GM21367 (cell line): Measurements from ENCODE around the gene DTX1.

Experiments used
- ATAC-seq: cut with Tn5 transposase; IDR thresholded peaks from one replicate; pipeline ENCODE4 v1.9.1; 2021; ENCODE audit not compliant: unreplicated experiment

DTX1 gene

GRCh38 chr12:113056631-113057488 is at the start of gene DTX1:
Gene DTX1, plus strand, starts transcription at chr12:113056730. Its CDS starts 1,463 bp downstream, at chr12:113058193.
- no peak for ATAC-seq

GRCh38 chr12:113007166-113007565 is 49.4 kb upstream of the DTX1 start:
- no peak for ATAC-seq

DNA sequence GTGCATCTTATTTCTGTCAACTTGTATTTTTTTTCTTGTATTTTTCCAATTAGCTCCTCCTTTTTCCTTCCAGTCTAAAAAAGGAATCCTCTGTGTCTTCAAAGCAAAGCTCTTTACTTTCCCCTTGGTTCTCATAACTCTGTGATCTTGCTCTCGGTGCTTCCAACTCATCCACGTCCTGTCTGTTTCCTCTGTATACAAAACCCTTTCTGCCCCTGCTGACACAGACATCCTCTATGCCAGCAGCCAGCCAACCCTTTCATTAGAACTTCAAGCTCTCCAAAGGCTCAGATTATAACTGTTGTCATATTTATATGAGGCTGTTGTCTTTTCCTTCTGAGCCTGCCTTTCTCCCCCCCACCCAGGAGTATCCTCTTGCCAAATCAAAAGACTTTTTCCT is 45.8 kb upstream of the DTX1 start:
- ATAC-seq = no peak

- no peak for ATAC-seq
Observed at GRCh38 chr12:113014565-113014964, 42.0 kb upstream of the DTX1 start.

DNA sequence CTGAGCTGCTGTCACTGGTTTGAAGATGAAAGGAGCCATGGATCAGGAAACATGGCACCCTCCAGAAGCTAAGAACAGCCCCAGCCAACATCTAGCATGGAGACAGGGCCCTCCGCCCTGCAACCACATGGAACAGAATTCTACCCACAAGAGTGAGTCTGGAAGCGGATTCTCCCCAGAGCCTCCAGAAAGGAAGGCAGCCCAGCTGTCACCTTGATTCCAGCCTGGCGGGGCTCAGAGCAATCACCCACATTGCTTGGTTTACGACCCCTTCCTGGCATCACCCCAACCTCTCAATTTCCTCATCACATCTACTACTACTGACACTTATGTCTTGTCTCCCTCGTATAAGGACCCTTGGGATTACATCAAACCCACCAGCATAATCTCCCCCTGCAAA is 39.7 kb upstream of the DTX1 start:
- ATAC-seq = no peak

- no peak for ATAC-seq
Observed at GRCh38 chr12:113019025-113019424, 37.5 kb upstream of the DTX1 start.

GRCh38 chr12:113021500-113021899 is 35.0 kb upstream of the DTX1 start:
- ATAC-seq = no peak

- ATAC-seq = no peak
Observed at GRCh38 chr12:113022563-113023297, 33.8 kb upstream of the DTX1 start.

- ATAC-seq = no peak
Observed at GRCh38 chr12:113027726-113028125, 28.8 kb upstream of the DTX1 start.

DNA sequence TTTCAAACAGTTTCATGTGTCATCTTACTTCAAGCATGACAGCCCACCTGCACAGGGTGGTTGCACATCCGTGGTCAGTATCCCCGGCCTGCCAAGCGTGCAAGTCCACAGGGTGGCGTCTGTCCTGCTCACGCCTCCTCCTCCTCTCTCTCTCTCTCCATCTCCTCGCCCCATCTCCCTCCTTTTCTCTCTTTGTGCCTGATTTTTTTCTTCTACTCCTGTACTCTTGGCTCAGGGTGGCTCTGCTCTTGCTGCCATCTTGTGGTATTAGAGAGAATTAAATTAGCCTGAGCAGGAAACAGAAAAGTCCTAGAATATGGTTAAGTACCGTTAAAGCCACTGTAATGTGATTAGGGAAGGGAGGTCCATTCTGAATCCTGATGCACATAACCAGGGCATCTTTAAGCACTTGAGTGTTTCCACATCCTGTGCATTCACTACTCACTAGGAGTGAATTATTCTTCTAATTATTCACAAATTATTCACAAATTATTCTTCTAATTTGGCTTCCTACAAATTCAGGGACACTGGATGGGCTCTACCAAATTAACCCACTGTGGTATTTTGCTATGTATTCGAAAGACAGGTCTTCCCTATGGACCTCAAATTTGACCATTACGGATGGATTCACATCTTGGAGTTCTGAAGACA is 25.5 kb upstream of the DTX1 start:
- no peak for ATAC-seq

DNA sequence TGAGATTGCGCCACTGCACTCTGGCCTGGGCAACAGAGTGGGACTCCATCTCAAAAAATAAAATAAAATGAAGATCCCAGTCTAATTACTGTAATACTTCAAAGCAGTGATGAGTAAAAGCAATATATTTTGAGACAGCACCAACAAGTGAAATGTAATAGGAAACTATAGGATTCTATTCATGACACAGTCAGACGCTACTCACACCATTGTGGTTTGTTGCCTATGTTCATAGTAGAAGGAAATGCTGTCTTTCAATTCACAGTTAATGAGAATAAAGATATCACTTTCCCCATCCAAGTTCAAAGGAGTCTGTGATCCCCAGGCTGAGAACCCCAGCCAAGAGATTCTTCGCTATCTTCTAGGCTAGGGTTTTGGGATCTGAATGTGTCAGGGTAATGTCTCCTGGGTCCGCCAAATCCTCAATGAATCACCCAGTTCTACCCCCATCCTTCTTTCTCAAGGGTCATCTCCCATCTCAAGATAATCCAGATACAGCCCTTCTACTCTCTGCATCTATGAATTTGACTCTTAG is 16.6 kb upstream of the DTX1 start:
- ATAC-seq = no peak

- ATAC-seq = no peak
Observed at GRCh38 chr12:113040722-113041171, 15.8 kb upstream of the DTX1 start.

DNA sequence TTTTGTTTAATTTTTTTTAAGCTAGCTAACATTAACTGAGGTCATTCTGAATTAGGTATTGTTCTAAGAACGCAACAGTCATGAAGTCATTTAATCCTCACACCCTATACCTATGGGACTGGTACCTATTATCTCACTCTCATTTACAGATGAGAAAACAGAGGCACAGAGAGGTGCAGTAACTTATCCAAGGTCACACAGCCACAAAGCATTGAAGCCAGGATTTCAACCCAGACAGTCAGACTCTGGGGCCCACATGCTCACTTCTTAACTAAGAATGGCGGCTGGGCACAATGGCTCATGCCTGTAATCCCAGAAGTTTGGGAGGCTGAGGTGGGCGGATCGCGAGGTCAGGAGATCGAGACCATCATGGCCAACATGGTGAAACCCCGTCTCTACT is 15.0 kb upstream of the DTX1 start:
- ATAC-seq = no peak

DNA sequence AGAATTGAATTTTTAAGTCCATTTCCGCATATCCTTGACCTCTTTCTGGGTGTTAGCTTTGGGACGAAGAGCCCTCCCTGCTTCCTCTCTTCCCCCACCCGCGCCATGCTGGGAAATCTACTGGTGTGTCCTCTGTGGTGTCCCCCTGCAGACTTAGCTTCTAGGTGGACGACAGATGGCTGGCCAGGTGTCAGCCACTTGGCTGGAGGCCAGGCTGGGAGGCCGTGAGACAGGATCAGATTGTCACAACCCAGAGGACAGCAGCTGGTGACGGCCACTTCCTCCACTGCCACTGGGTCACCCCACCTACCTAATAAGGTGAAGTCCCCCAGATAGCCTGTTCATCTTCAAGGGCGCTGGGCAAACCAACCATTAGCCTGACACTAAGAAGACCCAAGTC is 13.3 kb upstream of the DTX1 start:
- no peak for ATAC-seq

GRCh38 chr12:113044516-113044915 is 12.0 kb upstream of the DTX1 start:
- no peak for ATAC-seq

DNA sequence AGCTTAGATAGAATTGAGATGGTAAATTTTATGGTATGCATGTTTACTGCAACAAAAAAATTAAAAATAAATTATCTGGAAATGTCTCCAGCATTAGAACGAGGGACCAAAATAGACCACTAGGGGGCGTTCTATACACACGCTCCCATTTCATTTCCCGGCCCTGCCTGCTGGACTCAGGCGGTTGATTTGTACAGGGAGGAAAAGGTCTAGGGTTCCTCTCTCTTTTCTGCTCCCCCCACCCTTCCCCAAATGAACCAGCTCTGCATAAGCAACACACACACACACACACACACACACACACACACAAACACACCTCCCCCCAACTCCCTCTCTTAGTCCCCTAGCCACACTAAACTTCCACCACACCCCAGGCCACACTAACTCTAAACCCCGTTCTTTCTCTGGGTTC is 7.8 kb upstream of the DTX1 start:
- ATAC-seq = no peak

DNA sequence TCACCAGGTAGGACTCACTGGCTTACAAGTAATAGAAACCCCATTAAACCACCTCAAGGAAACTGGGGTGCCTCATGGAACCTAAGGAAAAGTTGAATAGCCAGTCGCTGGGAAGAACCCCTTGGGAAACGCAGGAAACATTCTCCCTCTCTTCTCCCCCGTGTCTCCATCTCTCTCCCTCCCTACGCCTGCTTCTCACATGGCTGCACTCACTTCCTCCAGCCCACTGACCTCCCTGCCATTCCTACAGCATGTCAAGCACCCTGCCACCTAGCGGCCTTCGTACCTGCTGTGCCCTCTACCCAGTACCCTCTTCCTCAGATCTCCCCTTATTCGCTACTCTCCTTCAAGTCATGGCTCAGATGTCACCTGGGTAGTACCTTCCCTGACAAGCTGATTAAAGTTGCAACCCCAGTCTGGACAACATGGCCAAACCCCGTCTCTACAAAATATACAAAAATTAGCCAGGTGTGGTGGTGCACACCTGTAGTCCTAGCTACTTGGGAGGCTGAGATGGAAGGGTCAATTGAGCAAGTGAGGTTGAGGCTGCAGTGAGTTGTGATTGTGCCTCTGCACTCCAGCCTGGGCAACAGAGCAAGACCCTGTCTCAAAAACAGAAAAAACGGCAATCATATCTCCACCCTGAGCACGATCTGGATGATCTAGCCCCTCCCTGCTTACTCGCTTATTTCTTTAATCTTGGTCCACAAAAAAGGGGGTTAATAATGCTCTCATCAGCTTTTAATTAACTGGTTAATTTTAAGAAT is 6.4 kb upstream of the DTX1 start:
- ATAC-seq = no peak

DNA sequence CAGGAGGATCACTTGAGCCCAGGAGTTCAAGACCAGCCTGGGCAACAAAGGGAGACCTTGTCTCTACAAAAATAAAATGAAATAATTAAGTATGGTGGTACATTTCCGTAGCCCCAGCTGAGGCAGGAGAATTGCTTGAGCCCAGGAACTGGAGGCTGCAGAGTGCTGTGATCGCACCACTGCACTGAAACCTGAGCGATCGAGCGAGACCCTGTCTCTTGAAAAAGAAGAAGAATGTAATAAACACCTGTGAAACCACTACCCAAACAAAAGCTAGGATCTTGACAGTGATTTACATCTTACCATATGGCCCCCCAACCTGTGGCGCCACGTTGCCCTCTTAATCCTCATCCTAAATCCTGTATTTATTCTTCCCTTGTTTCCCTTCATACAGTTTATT is 5.7 kb upstream of the DTX1 start:
- ATAC-seq = no peak

- no peak for ATAC-seq
Observed at GRCh38 chr12:113051759-113052158, 4.8 kb upstream of the DTX1 start.

DNA sequence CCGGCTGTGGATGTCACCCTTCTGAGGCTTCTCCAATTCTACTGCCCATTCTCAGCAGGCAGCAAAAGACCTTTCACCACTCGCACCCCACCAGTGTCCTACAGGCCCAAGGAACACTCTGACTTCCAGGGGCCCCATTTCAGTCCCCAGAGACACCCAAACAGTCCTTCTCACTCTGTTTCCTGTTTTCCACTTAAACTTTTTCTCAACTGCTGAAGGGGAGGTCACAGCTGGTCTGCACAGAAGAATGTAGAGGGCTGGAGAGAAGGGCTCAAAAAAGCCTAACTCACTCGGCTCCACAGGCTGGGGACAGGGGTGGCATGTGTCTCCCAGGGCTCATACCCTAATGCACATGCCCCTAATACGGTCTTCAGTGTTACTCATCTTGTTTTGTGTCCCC is 4.2 kb upstream of the DTX1 start:
- ATAC-seq = no peak
